Peyer's patch (tissue), 4 donors: Measurements from ENCODE around the gene DHPS. TPM values are rescaled to one million over a fixed set of nuclear protein-coding genes. Genes with fewer than 3 reads are reported as not detected.

ENCODE experiments used
- DNase-seq, 3 donors: peaks; one replicate each; pipeline ENCODE4 v3.0.0-alpha.2; 2017 to 2019
- H3K27ac ChIP-seq, 4 donors: fragments of 200-600 bp; sonication (generic); one replicate each; pipeline ENCODE4 v1.5.1; 2016 to 2019
- H3K27me3 ChIP-seq, 2 donors: fragments of 200-600 bp; sonication (generic); one replicate each; pipeline ENCODE4 v1.5.1; 2019
- H3K36me3 ChIP-seq, 3 donors: fragments of 200-600 bp; sonication (generic); one replicate each; pipeline ENCODE4 v1.5.1; 2016 to 2019
- H3K4me1 ChIP-seq, 4 donors: fragments of 200-600 bp; sonication (generic); one replicate each; pipeline ENCODE4 v1.5.1; 2016 to 2019
- H3K4me3 ChIP-seq, 4 donors: fragments of 200-600 bp; sonication (generic); 1 replicate in 3 of 4; 2 replicates in 1 of 4; pipeline ENCODE4 v1.5.1; 2016 to 2019; ENCODE audit warnings: mild to moderate bottlenecking in 1 of 4
- H3K9me3 ChIP-seq, 4 donors: fragments of 200-600 bp; sonication (generic); one replicate each; pipeline ENCODE4 v1.5.1; 2016 to 2019; ENCODE audit warnings: mild to moderate bottlenecking in 1 of 4
- POLR2A ChIP-seq, 2 donors: fragments of 450-650 bp; IDR thresholded peaks; one replicate each; pipeline ENCODE4 v1.5.1; 2017; ENCODE audit warnings: antibody characterized with exemption in 2 of 2, mild to moderate bottlenecking in 2 of 2, moderate library complexity in 2 of 2
- small RNA-seq, 2 donors: library from RNA; depleted of rRNA; stranded (forward); fragments of <200 nt; gene quantifications; one replicate each; pipeline ENCODE3, GENCODE V24; 2016
- total RNA-seq, 4 donors: library from RNA; depleted of rRNA; stranded (reverse); fragments of >200 nt; gene quantifications; one replicate each; pipeline ENCODE4 v1.1.0, GENCODE V29; 2016
- TF ChIP-seq, protein P1 (sequence below), 6 experiments: fragments of 450-650 bp in 4 of 6; fragments of 200-600 bp in 2 of 6; sonication (generic) in 1 of 6; IDR thresholded peaks; one replicate each; pipeline ENCODE4 v1.5.1; 2017 to 2019; ENCODE audit warnings: antibody characterized with exemption in 6 of 6, mild to moderate bottlenecking in 3 of 6, moderate library complexity in 1 of 6

DHPS gene
- total RNA-seq, 4 donors from 2014 or later = 76.4 to 215 (median 150) TPM

DNA sequence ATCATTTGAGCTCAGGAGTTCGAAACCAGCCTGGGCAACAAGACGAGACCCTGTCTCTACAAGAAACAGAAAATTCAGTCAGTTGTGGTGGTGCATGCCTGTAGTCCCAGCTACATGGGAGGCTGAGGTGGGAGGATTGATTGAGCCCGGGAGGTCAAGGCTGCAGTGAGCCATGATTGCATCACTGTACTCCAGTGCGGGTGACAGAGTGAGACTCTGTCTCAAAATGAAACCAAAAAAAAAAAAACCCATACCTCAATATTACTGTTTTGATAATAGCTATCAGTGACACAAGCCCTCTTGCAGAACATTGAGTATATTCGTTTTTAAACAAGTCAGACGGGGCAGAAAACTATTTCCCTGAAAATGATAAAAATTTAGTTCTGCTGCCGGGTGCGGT, 54.7 kb downstream of the DHPS start:
- H3K4me1 ChIP-seq = no peaks in the 10 kb centered on the region
- peaks cover 0 to 44% (median 8%) of the 10 kb centered on the region in 4 donors for H3K9me3 ChIP-seq
- peaks cover 0 to 74% (median 10%) of the 10 kb centered on the region in 3 donors for H3K36me3 ChIP-seq
- TF ChIP-seq, protein P1, sequence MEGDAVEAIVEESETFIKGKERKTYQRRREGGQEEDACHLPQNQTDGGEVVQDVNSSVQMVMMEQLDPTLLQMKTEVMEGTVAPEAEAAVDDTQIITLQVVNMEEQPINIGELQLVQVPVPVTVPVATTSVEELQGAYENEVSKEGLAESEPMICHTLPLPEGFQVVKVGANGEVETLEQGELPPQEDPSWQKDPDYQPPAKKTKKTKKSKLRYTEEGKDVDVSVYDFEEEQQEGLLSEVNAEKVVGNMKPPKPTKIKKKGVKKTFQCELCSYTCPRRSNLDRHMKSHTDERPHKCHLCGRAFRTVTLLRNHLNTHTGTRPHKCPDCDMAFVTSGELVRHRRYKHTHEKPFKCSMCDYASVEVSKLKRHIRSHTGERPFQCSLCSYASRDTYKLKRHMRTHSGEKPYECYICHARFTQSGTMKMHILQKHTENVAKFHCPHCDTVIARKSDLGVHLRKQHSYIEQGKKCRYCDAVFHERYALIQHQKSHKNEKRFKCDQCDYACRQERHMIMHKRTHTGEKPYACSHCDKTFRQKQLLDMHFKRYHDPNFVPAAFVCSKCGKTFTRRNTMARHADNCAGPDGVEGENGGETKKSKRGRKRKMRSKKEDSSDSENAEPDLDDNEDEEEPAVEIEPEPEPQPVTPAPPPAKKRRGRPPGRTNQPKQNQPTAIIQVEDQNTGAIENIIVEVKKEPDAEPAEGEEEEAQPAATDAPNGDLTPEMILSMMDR (IDR thresholded peaks at IDR 0.05) = no peak
- no peak for TF ChIP-seq POLR2A (IDR thresholded peaks at IDR 0.05)
- DNase-seq = no peak
- no peaks in the 10 kb centered on the region for H3K27me3 ChIP-seq
- H3K27ac ChIP-seq = no peak overlapping the region
- no peak overlapping the region for H3K4me3 ChIP-seq

Small RNAs within 50 kb of the gene (small RNA-seq; reads per million reads assigned to genes)
- 249 to 524 reads per million in 2 donors for gene SNORD41

Other genes starting within 250 kb of the DHPS start
- 10 to 100 TPM in 1 of 4 donors, 1 to 10 TPM in 3; 6.3 to 10.7 (median 7.5) TPM for gene ZNF443, start 240.9 kb downstream of the DHPS start, total RNA-seq
- gene ZNF709, start 197.1 kb downstream of the DHPS start, total RNA-seq = 1 to 10 TPM; 1.8 to 3.7 (median 3.3) TPM
- gene ZNF564, start 130.4 kb downstream of the DHPS start, total RNA-seq = 10 to 100 TPM; 25.2 to 36.9 (median 29.2) TPM
- gene ZNF490, start 71.1 kb downstream of the DHPS start, total RNA-seq = 1 to 10 TPM; 4.1 to 8.4 (median 4.7) TPM
- gene ZNF791, start 71.0 kb downstream of the DHPS start, total RNA-seq = 10 to 100 TPM; 17.2 to 34.6 (median 29.3) TPM
- gene MAN2B1, start 15.1 kb downstream of the DHPS start, total RNA-seq = 10 to 100 TPM; 51.9 to 84.2 (median 68.0) TPM
- gene WDR83, start 15.1 kb downstream of the DHPS start, total RNA-seq = 10 to 100 TPM in 2 of 4 donors, 1 to 10 TPM in 2; 2.8 to 14.0 (median 9.5) TPM
- not detected for gene GNG14, start 6.1 kb upstream of the DHPS start, total RNA-seq
- gene FBXW9, start 14.8 kb upstream of the DHPS start, total RNA-seq = 1 to 10 TPM in 3 of 4 donors, not detected in 1; 6.3 to 9.9 (median 7.0) TPM
- gene TNPO2, start 42.1 kb upstream of the DHPS start, total RNA-seq = 100 to 1,000 TPM in 3 of 4 donors, 10 to 100 TPM in 1; 39.1 to 131 (median 103) TPM
- 100 to 1,000 TPM; 134 to 297 (median 185) TPM for gene TRIR, start 52.8 kb upstream of the DHPS start, total RNA-seq
- 10 to 100 TPM; 23.1 to 31.9 (median 30.5) TPM for gene GET3, start 55.6 kb upstream of the DHPS start, total RNA-seq
- 10 to 100 TPM in 3 of 4 donors, not detected in 1; 20.5 to 82.0 (median 40.6) TPM for gene BEST2, start 69.9 kb upstream of the DHPS start, total RNA-seq
- 100 to 1,000 TPM; 193 to 379 (median 285) TPM for gene HOOK2, start 93.7 kb upstream of the DHPS start, total RNA-seq
- gene JUNB, start 109.6 kb upstream of the DHPS start, total RNA-seq = 100 to 1,000 TPM; 111 to 324 (median 152) TPM
- 100 to 1,000 TPM; 150 to 461 (median 375) TPM for gene PRDX2, start 119.9 kb upstream of the DHPS start, total RNA-seq
- not detected for gene THSD8, start 120.2 kb upstream of the DHPS start, total RNA-seq
- gene RNASEH2A, start 124.7 kb upstream of the DHPS start, total RNA-seq = 10 to 100 TPM in 2 of 4 donors, 1 to 10 TPM in 2; 5.9 to 24.8 (median 9.4) TPM
- not detected for gene RTBDN, start 152.7 kb upstream of the DHPS start, total RNA-seq
- gene MAST1, start 156.6 kb upstream of the DHPS start, total RNA-seq = under 1 TPM in 1 of 4 donors, not detected in 3; 0.27 TPM
- gene DNASE2, start 199.6 kb upstream of the DHPS start, total RNA-seq = 10 to 100 TPM in 1 of 4 donors, 1 to 10 TPM in 3; 8.9 to 16.5 (median 9.4) TPM
- not detected for gene KLF1, start 205.3 kb upstream of the DHPS start, total RNA-seq
- 10 to 100 TPM; 25.2 to 44.4 (median 32.4) TPM for gene GCDH, start 209.3 kb upstream of the DHPS start, total RNA-seq
- gene SYCE2, start 237.4 kb upstream of the DHPS start, total RNA-seq = not detected